ENCODE results near the gene HHAT.

DNA sequence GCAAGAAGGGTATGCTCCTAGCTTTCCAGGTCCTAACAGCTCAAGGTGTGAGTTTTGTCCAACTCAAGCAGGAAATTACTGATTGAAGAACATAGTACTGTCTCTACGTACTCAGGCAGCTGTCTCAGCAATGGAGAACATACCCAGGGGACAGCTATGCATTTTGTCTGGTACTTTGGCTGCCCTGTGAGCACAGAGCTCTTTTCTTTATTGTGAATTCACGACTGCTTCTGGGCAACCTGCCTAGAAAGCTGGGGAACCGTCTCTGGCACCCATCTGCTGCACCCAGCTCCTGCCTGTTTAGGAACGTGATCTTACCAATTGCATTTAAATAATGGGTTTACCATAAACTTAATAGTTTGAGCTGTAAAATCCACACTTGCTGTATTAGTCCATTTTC is 258.1 kb downstream of the HHAT start:
- TF ChIP-seq POLR2AphosphoS5 (IDR thresholded peaks at IDR 0.05) (no peak), EP300 (IDR thresholded peaks at IDR 0.05) (no peak)
- TF ChIP-seq, protein P1, sequence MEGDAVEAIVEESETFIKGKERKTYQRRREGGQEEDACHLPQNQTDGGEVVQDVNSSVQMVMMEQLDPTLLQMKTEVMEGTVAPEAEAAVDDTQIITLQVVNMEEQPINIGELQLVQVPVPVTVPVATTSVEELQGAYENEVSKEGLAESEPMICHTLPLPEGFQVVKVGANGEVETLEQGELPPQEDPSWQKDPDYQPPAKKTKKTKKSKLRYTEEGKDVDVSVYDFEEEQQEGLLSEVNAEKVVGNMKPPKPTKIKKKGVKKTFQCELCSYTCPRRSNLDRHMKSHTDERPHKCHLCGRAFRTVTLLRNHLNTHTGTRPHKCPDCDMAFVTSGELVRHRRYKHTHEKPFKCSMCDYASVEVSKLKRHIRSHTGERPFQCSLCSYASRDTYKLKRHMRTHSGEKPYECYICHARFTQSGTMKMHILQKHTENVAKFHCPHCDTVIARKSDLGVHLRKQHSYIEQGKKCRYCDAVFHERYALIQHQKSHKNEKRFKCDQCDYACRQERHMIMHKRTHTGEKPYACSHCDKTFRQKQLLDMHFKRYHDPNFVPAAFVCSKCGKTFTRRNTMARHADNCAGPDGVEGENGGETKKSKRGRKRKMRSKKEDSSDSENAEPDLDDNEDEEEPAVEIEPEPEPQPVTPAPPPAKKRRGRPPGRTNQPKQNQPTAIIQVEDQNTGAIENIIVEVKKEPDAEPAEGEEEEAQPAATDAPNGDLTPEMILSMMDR (IDR thresholded peaks at IDR 0.05), result no peak

Data from esophagus muscularis mucosa (tissue), 4 donors.